Measurements from ENCODE around the gene MYPOP.

GRCh38 chr19:45895519-45895972 is 6.9 kb downstream of the MYPOP start:
- TF ChIP-seq E2F4 (IDR thresholded peaks at IDR 0.05; ENCODE audit: low read depth, low read length) (no peak), REST (IDR thresholded peaks at IDR 0.05; ENCODE audit: low read depth, low read length) (no peak), EP300 (IDR thresholded peaks at IDR 0.05; ENCODE audit: borderline replicate concordance in 1 of 2, control insufficient read depth in 1 of 2, low read depth in 2 of 2, low read length in 2 of 2) (no peak), IRF3 (IDR thresholded peaks at IDR 0.05) (no peak), FOS (IDR thresholded peaks at IDR 0.05; ENCODE audit: borderline replicate concordance, extremely low read depth, insufficient read length) (no peak)

Measured in GM12878 (cell line).